Skeletal muscle satellite cell (primary cell): Measurements from ENCODE around the gene MICAL3.

ENCODE experiments used
- H3K27me3 ChIP-seq: 2 replicates; pipeline ENCODE4 v1.7.0; 2013; ENCODE audit warnings: low read length; ENCODE audit not compliant: control insufficient read depth, insufficient read depth
- H3K36me3 ChIP-seq: 2 replicates; pipeline ENCODE4 v1.7.0; 2013; ENCODE audit warnings: mild to moderate bottlenecking, control low read depth, low read length; ENCODE audit not compliant: insufficient read depth
- H3K4me1 ChIP-seq: 2 replicates; pipeline ENCODE4 v1.7.0; 2013; ENCODE audit warnings: low read length; ENCODE audit not compliant: control insufficient read depth, insufficient read depth
- H3K4me2 ChIP-seq: 2 replicates; pipeline ENCODE4 v1.7.0; 2013; ENCODE audit warnings: mild to moderate bottlenecking, low read length
- H3K4me3 ChIP-seq: 2 replicates; pipeline ENCODE4 v1.7.0; 2013; ENCODE audit warnings: low read length
- H3K9ac ChIP-seq: 2 replicates; pipeline ENCODE4 v1.7.0; 2013; ENCODE audit warnings: mild to moderate bottlenecking, low read depth, low read length, moderate library complexity
- H3K9me3 ChIP-seq: replicated peaks from 2 replicates; pipeline ENCODE4 v1.7.0; 2013; ENCODE audit warnings: mild to moderate bottlenecking, control low read depth, low read length

The MICAL3 gene

DNA sequence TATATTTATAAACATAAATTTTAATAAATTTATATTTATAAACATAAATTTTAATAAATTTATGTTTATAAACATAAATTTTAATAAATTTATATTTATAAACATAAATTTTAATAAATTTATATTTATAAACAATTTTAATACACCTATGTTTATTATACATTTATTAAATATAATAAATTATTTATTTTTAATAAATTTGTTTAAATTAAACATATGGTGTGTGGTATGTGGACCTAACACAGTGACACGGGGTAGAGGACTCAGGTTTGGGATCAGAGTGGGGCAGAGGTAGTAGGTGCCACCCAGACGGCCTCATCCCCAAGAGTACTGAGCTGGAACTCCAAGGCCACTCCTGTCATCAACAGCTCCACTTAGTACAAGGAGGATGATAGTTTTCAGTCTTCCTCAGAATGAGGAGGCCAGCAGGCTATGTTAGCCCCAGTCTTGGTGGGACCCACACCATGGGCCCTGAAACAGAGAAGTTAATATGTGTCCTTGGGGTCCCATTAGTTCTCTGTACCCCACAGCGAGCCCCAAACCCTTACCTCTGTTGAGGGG lies 203.4 kb downstream of the MICAL3 start:
- no peaks in the 10 kb centered on the region for H3K9me3 ChIP-seq
- no peak overlapping the region for H3K4me2 ChIP-seq
- H3K4me1 ChIP-seq: no peaks in the 10 kb centered on the region
- H3K27me3 ChIP-seq: no peaks in the 10 kb centered on the region
- H3K36me3 ChIP-seq: peaks cover 10% of the 10 kb centered on the region
- H3K9ac ChIP-seq: no peak overlapping the region
- H3K4me3 ChIP-seq: no peak overlapping the region

DNA sequence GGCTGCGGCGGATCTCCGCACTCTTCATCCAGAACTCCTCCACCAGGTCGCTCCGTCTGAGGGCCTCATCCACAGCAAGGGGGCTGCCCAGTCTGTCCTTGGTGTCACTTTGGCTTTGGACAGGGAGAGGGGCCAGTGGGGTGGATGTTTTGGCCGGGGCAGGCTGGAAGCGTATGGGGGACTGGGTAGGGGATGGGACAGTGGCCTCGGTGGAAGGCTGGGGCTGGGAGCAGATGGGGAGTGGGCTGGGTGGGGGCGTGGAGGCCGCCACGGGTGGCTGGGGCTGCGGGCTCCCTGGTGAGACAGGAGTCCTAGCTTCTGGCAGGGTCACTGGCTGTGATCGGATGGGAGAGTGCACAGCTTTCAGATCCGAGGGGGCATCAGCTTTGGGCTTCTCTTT lies 205.7 kb downstream of the MICAL3 start:
- Histone ChIP-seq H3K4me1 (no peaks in the 10 kb centered on the region), H3K27me3 (no peaks in the 10 kb centered on the region), H3K9ac (no peak overlapping the region), H3K9me3 (no peaks in the 10 kb centered on the region), H3K36me3 (peaks cover 19% of the 10 kb centered on the region), H3K4me3 (no peak overlapping the region), H3K4me2 (no peak overlapping the region)

DNA sequence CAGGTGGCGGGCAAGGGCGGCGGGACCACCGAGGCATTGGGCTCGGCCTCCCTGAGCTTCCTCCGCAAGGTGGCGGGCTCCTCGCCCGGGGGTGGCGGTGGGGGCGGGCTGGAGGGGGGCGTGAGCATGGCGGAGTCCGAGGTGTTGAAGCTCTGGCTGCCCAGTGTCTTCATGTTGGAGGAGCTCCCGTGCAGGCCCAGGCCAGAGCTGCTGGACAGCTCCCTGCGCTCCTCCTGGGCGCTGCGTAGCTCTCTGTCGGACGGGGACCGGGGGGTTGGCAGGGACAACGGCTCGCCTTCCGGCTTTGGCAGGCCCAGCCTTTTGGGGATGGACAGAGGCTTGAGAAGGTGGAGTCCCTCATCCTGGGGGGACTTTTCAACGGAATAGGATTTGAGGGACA lies 206.2 kb downstream of the MICAL3 start:
- H3K4me1 ChIP-seq: no peaks in the 10 kb centered on the region
- H3K9me3 ChIP-seq: no peaks in the 10 kb centered on the region
- no peak overlapping the region for H3K9ac ChIP-seq
- H3K4me3 ChIP-seq: no peak overlapping the region
- peaks cover 19% of the 10 kb centered on the region for H3K36me3 ChIP-seq
- no peak overlapping the region for H3K4me2 ChIP-seq
- no peaks in the 10 kb centered on the region for H3K27me3 ChIP-seq

DNA sequence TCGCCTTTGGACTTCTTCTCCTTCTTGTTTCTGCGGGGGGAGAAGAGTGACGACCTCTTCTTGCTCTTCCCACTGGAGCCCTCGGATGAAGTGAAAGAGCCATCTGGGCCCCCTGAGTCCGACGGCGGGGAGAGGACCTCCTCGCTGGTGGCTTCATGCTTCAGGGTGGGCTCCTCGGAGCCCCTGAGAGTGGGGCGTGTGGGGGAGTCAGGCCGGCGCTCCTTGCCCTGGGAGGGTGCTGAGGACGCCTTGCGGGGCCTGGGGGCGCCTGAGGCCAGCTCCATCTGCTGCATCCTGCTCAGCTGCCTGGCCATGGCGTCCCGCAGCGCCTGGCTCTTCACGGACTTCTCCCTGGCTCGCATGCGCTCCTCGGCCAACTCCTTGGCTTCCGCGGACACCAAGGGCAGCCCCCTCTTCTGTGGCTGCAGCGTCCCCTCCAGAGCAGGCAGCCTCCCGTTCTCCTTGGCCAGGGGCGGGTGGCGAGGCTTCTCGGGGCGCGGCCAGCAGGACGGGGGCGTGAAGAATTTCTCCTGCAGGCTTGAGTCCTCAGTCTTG lies 206.8 kb downstream of the MICAL3 start:
- Histone ChIP-seq H3K9me3 (no peaks in the 10 kb centered on the region), H3K4me3 (no peak overlapping the region), H3K4me1 (no peaks in the 10 kb centered on the region), H3K36me3 (peaks cover 19% of the 10 kb centered on the region), H3K27me3 (no peaks in the 10 kb centered on the region), H3K9ac (no peak overlapping the region), H3K4me2 (no peak overlapping the region)

DNA sequence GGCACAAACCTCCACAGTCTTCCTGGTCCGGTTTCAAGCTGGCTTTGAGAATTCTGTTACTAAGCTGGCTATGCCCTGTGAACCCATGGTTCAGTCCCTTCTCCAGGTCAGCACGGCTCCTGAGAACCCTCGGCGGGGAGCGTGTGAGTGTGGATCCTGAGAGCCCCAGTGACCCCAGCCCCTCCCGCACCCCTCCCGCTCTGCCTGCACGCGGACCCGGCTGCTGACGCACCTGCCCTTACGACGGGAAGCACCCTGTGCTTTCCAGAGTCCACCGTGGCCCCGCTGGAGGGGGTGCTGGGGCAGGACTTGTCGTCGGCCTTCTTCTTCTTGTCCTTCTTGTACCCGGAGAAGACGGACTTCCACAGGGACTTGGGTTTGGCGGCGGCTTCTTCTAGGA lies 207.3 kb downstream of the MICAL3 start:
- Histone ChIP-seq H3K9me3 (no peaks in the 10 kb centered on the region), H3K36me3 (peaks cover 19% of the 10 kb centered on the region), H3K4me3 (no peak overlapping the region), H3K9ac (no peak overlapping the region), H3K4me2 (no peak overlapping the region), H3K27me3 (no peaks in the 10 kb centered on the region), H3K4me1 (no peaks in the 10 kb centered on the region)

DNA sequence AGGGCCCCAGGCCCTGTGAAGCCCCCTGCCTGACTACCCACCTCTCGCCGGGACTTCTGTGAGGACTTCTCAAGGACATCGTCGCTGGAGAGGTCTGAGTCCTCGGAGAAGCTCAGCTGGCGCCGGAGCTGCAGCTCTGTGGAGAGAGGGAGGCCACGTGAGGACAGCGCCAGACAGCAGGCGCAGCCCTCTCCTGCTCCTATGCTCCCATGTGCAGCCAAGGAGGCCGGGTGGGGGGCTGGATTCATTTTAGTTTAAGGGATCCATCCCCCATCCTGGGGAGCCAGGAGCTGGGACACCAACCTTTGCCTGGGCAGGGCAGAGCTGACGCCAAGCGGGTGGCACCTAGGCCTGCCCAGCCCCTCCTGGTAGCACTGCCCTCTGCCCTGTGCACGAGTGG lies 207.7 kb downstream of the MICAL3 start:
- H3K9me3 ChIP-seq: no peaks in the 10 kb centered on the region
- H3K9ac ChIP-seq: no peak overlapping the region
- peaks cover 17% of the 10 kb centered on the region for H3K36me3 ChIP-seq
- no peaks in the 10 kb centered on the region for H3K27me3 ChIP-seq
- no peak overlapping the region for H3K4me3 ChIP-seq
- no peaks in the 10 kb centered on the region for H3K4me1 ChIP-seq
- H3K4me2 ChIP-seq: no peak overlapping the region

DNA sequence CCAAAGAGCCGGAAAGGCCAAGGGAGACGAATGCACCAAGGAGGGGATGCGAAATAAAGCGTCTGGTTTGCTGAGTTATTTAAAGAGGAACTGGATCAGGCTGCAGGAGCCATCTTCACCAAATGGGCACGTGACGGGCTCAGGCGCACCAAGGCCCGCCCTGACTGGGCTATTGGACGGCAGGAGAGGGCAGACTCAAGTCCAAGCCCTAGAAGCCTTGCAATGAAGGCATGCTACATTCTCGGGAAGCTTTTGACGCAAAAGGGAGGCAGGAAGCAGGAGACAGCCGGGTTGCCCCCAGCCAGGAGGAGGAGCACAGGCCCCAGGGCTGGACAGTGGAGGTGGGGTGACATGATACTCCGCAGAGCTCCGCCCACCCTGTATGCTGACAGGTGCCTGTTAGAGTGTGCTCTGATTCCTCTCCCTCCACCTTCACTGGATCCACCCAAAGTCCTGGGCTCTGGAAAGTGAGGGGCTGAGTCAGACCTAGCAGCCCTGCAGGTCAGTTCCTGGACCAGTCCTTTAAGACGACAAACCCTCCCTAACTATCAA lies 208.6 kb downstream of the MICAL3 start:
- no peaks in the 10 kb centered on the region for H3K4me1 ChIP-seq
- H3K27me3 ChIP-seq: no peaks in the 10 kb centered on the region
- H3K4me2 ChIP-seq: no peak overlapping the region
- H3K4me3 ChIP-seq: no peak overlapping the region
- no peak overlapping the region for H3K9ac ChIP-seq
- peaks cover 12% of the 10 kb centered on the region for H3K36me3 ChIP-seq
- no peaks in the 10 kb centered on the region for H3K9me3 ChIP-seq

DNA sequence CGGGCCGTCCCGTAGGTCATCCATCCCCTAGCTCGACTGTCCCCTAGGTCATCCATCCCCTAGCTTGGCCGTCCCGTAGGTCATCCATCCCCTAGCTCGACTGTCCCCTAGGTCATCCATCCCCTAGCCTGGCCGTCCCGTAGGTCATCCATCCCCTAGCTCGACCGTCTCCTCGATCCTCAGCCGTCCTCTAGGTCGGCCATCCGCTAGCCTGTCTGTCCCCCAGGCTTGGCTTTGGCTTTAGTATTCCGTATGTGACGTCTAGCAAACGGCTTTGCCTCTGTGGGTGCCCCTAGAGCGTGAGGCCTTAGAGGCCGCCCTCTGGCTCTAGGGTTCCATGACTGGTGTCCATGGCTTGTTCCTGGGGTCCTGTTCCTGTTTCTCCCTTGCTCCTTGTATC lies 209.5 kb downstream of the MICAL3 start:
- H3K4me2 ChIP-seq: no peak overlapping the region
- H3K4me1 ChIP-seq: no peaks in the 10 kb centered on the region
- H3K9me3 ChIP-seq: no peaks in the 10 kb centered on the region
- peaks cover 12% of the 10 kb centered on the region for H3K36me3 ChIP-seq
- H3K4me3 ChIP-seq: no peak overlapping the region
- H3K9ac ChIP-seq: no peak overlapping the region
- H3K27me3 ChIP-seq: no peaks in the 10 kb centered on the region

DNA sequence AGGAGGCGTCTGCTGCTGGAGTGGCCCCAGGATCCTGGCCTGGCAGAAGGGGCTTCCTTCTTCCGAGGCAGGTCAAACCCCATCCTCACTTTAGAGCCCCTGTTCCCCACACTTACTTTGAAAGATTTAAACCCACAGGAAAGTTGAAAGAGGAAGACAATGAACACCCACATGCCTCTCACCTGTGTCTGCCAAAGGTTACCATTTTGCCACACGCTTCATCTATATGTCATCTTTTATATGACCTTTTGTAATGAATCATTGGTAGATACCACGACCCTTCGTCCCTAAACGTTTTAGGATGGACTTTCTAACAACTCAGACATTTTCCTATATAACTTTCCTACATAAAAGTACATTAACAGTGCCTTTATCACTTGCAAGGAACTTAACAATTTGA lies 210.3 kb downstream of the MICAL3 start:
- no peak overlapping the region for H3K9ac ChIP-seq
- no peak overlapping the region for H3K4me3 ChIP-seq
- H3K4me1 ChIP-seq: no peaks in the 10 kb centered on the region
- H3K36me3 ChIP-seq: peaks cover 15% of the 10 kb centered on the region
- no peaks in the 10 kb centered on the region for H3K27me3 ChIP-seq
- H3K9me3 ChIP-seq: no peaks in the 10 kb centered on the region
- H3K4me2 ChIP-seq: no peak overlapping the region

DNA sequence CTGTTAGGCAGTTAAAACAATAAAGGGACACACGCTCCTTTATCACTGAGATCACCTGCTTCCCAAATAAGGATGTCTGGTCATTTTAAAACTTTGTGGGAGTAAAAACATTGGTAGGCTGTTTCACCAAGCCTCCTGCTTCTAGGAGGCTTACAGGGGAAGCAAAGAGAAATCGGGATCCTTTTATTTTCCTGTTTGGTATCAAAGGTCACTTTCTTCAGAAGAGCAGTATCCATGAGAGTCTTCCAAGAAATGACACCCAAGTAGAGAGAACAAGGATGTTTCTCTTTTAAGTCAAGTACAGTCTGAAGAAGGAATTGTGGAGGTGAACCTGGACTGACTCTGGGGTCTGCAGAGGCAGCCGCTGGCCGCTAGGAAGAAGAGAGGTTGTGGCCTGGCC lies 213.2 kb downstream of the MICAL3 start:
- Histone ChIP-seq H3K27me3 (no peaks in the 10 kb centered on the region), H3K9me3 (no peaks in the 10 kb centered on the region), H3K4me2 (no peak overlapping the region), H3K36me3 (peaks cover 28% of the 10 kb centered on the region), H3K9ac (no peak overlapping the region), H3K4me1 (no peaks in the 10 kb centered on the region), H3K4me3 (no peak overlapping the region)

DNA sequence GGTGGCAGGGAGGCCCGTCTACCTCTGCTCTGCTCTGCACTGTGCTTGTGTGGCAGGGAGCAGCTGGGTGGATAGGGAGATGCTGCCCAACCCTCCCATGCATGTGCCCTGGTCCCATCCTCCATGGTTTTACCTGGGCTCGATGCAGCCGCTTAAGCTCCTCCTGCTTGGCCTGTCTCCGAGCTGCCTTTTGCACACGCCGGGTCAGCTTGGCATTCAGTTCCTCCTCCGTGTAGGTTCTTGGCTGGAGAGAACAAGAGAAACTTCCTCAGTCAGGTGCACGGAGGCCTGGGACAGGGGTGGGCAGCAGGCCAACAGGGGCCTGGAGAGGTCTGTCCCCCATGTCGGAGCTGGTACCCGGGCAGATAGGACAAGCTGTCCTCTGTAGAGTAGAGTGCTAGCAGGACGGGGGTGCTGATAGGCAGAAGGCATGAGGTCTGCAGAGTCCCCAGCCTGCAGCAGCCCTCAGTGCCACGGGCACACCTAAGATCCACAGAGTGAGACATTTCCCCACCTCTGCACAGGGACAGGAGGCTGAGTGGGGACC lies 213.7 kb downstream of the MICAL3 start:
- Histone ChIP-seq H3K9me3 (no peaks in the 10 kb centered on the region), H3K9ac (no peak overlapping the region), H3K4me2 (no peak overlapping the region), H3K27me3 (no peaks in the 10 kb centered on the region), H3K36me3 (peaks cover 28% of the 10 kb centered on the region), H3K4me3 (no peak overlapping the region), H3K4me1 (no peaks in the 10 kb centered on the region)
